HepG2 (cell line): ENCODE data around the gene RGS14. TPM values are rescaled to one million over a fixed set of nuclear protein-coding genes. Genes with fewer than 3 reads are reported as not detected.

Experiments
- DMAP1 ChIP-seq: IDR thresholded peaks from 2 replicates; pipeline ENCODE4 v1.6.1; 2016
- HDAC6 ChIP-seq: fragments of 200-600 bp; sonication (generic); IDR thresholded peaks from 2 replicates; pipeline ENCODE4 v1.7.0; 2017; ENCODE audit warnings: mild to moderate bottlenecking, antibody characterized with exemption, low read length, low read depth
- HMGA1 ChIP-seq: sonication (generic); formaldehyde crosslinking; conservative IDR thresholded peaks from 2 replicates; pipeline ENCODE4 v1.4.0; 2020; ENCODE audit warnings: missing genetic modification reagents
- MAZ ChIP-seq, 2 experiments: sonication (generic) in 1 of 2; formaldehyde crosslinking in 1 of 2; IDR thresholded peaks; 2 replicates each; pipeline versions ENCODE4 v1.5.0 to v1.6.1; 2012 to 2020; ENCODE audit warnings: low read depth in 2 of 2, mild to moderate bottlenecking in 2 of 2, borderline replicate concordance in 1 of 2, improper control_type of control experiment in 1 of 2, low read length in 1 of 2, missing genetic modification reagents in 1 of 2, moderate library complexity in 1 of 2
- MED8 ChIP-seq: sonication (generic); formaldehyde crosslinking; IDR thresholded peaks from 2 replicates; pipeline ENCODE4 v1.8.1; 2023; ENCODE audit warnings: mild to moderate bottlenecking, missing genetic modification reagents; ENCODE audit not compliant: insufficient replicate concordance
- NCOA5 ChIP-seq: sonication (generic); formaldehyde crosslinking; IDR thresholded peaks from 2 replicates; pipeline ENCODE4 v1.4.0; 2020; ENCODE audit warnings: missing genetic modification reagents
- NCOR1 ChIP-seq: fragments of 200-600 bp; sonication (generic); IDR thresholded peaks from 2 replicates; pipeline ENCODE4 v1.7.0; 2017; ENCODE audit warnings: antibody characterized with exemption, low read length, borderline replicate concordance
- NFE2L2 ChIP-seq: fragments of 150-350 bp; IDR thresholded peaks from 2 replicates; pipeline ENCODE4 v1.6.1; 2014; ENCODE audit warnings: low read length
- NPAS2 ChIP-seq: sonication (generic); formaldehyde crosslinking; IDR thresholded peaks from 2 replicates; pipeline ENCODE4 v1.8.0; 2022; ENCODE audit warnings: mild to moderate bottlenecking, missing genetic modification reagents, borderline replicate concordance
- PHF21A ChIP-seq: sonication (generic); formaldehyde crosslinking; IDR thresholded peaks from 2 replicates; pipeline ENCODE4 v1.5.0; 2020; ENCODE audit warnings: mild to moderate bottlenecking, missing genetic modification reagents
- POGZ ChIP-seq: sonication (generic); formaldehyde crosslinking; IDR thresholded peaks from 2 replicates; pipeline ENCODE4 v1.4.0; 2020; ENCODE audit warnings: mild to moderate bottlenecking, missing genetic modification reagents
- RFX5 ChIP-seq: IDR thresholded peaks from 2 replicates; pipeline ENCODE4 v1.6.1; 2011; ENCODE audit warnings: low read depth, low read length, improper control_type of control experiment
- RFXANK ChIP-seq: IDR thresholded peaks from 2 replicates; pipeline ENCODE4 v1.6.1; 2016
- ZBTB3 ChIP-seq: sonication (generic); formaldehyde crosslinking; IDR thresholded peaks from 2 replicates; pipeline ENCODE4 v1.4.0; 2020; ENCODE audit warnings: low read depth, mild to moderate bottlenecking, moderate library complexity, missing genetic modification reagents, borderline replicate concordance
- ZC3H13 ChIP-seq: sonication (generic); formaldehyde crosslinking; IDR thresholded peaks from 2 replicates; pipeline ENCODE4 v1.8.1; 2023; ENCODE audit warnings: mild to moderate bottlenecking, missing genetic modification reagents, moderate library complexity
- ZNF180 ChIP-seq: sonication (generic); formaldehyde crosslinking; IDR thresholded peaks from 2 replicates; pipeline ENCODE4 v1.4.0; 2020; ENCODE audit warnings: low read depth, missing genetic modification reagents, borderline replicate concordance
- ZNF30 ChIP-seq: sonication (generic); formaldehyde crosslinking; IDR thresholded peaks from 2 replicates; pipeline ENCODE4 v1.5.0; 2020; ENCODE audit warnings: mild to moderate bottlenecking, missing genetic modification reagents
- ZNF337 ChIP-seq: sonication (generic); formaldehyde crosslinking; IDR thresholded peaks from 2 replicates; pipeline ENCODE4 v1.5.1; 2020; ENCODE audit warnings: missing genetic modification reagents, low read depth, mild to moderate bottlenecking, borderline replicate concordance
- ZNF383 ChIP-seq: sonication (generic); formaldehyde crosslinking; IDR thresholded peaks from 2 replicates; pipeline ENCODE4 v1.4.0; 2020; ENCODE audit warnings: missing genetic modification reagents, mild to moderate bottlenecking, borderline replicate concordance
- ZNF460 ChIP-seq: sonication (generic); formaldehyde crosslinking; IDR thresholded peaks from 2 replicates; pipeline ENCODE4 v1.5.1; 2020; ENCODE audit warnings: missing genetic modification reagents, mild to moderate bottlenecking, borderline replicate concordance
- ZNF496 ChIP-seq: sonication (generic); formaldehyde crosslinking; IDR thresholded peaks from 2 replicates; pipeline ENCODE4 v1.8.1; 2023; ENCODE audit warnings: mild to moderate bottlenecking, moderate library complexity, missing genetic modification reagents; ENCODE audit not compliant: insufficient replicate concordance
- polyA plus RNA-seq, 8 experiments: library from polyadenylated mRNA; depleted of rRNA in 3 of 8; stranded (reverse) in 7 of 8; unstranded in 1 of 8; fragments of >200 nt; fragmentation: Illumina TruSeq in 4 of 8; extraction: Trizol in 4 of 8; gene quantifications; 2 replicates each; pipeline versions ENCODE4 v1.2.1 to v1.2.3, GENCODE V29; 2011 to 2016; ENCODE audit warnings: low read depth in 4 of 8, missing spikeins in 1 of 8, mixed read lengths in 1 of 8; ENCODE audit not compliant: insufficient read depth in 1 of 8
- total RNA-seq, 5 experiments: library from RNA; depleted of rRNA; stranded (reverse); fragments of >200 nt; fragmentation: Illumina TruSeq; extraction: Trizol; gene quantifications; 2 replicates each; pipeline ENCODE4 v1.2.3, GENCODE V29; 2016; ENCODE audit warnings: low read depth in 1 of 5
- TF ChIP-seq, protein P1 (sequence below): IDR thresholded peaks from 2 replicates; pipeline ENCODE4 v1.6.1; 2016; ENCODE audit warnings: low read depth, control low read depth
- TF ChIP-seq, protein P2 (sequence below): sonication (generic); formaldehyde crosslinking; IDR thresholded peaks from 2 replicates; pipeline ENCODE4 v1.4.0; 2020; ENCODE audit warnings: missing genetic modification reagents
- TF ChIP-seq, protein P3 (sequence below): sonication (generic); formaldehyde crosslinking; IDR thresholded peaks from 2 replicates; pipeline ENCODE4 v1.5.0; 2020; ENCODE audit warnings: missing genetic modification reagents, mild to moderate bottlenecking, borderline replicate concordance
- TF ChIP-seq, protein P4 (sequence below): sonication (generic); formaldehyde crosslinking; IDR thresholded peaks from 2 replicates; pipeline ENCODE4 v1.5.1; 2020; ENCODE audit warnings: mild to moderate bottlenecking, moderate library complexity, missing genetic modification reagents

RGS14 gene
- total and polyA plus RNA-seq, 2 of the 13 experiments (the other 11 are each of a cell fraction or from before 2014, with no cell fraction given) = 11.1 to 17.2 TPM

DNA sequence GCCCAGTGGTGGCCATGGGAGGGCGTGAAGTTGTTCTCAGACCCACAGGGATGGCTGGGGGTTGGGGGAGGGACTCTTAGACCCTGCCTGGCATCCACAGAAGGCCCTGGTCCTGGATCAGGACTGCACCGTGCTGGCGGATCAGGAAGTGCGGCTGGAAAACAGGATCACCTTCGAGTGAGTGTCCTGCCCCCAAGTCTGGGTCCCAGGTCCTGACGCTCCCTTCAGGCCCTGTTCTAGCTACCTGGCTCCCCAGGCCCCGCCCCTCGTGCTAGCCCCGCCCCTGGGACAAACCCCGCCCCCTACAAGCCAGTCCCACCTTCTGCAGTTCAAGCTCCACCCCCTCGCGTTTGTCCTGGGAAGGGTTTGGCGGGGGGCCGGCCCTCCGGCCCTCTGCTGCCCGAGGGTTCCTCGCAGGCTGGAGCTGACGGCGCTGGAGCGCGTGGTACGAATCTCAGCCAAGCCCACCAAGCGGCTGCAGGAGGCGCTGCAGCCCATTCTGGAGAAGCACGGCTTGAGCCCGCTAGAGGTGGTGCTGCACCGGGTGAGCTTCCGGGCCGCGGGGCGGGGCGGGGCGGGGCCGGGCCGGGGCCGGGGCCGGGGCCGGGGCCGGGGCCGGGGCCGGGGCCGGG lies 12.9 kb downstream of the RGS14 start (continued):
- TF ChIP-seq, protein P1, sequence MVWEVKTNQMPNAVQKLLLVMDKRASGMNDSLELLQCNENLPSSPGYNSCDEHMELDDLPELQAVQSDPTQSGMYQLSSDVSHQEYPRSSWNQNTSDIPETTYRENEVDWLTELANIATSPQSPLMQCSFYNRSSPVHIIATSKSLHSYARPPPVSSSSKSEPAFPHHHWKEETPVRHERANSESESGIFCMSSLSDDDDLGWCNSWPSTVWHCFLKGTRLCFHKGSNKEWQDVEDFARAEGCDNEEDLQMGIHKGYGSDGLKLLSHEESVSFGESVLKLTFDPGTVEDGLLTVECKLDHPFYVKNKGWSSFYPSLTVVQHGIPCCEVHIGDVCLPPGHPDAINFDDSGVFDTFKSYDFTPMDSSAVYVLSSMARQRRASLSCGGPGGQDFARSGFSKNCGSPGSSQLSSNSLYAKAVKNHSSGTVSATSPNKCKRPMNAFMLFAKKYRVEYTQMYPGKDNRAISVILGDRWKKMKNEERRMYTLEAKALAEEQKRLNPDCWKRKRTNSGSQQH = peak; percentile 43; the same call in 1 of the 2 replicates
- peak; percentile 77; the same call in 1 of the 2 replicates for TF ChIP-seq MAZ (IDR thresholded peaks at IDR 0.05; ENCODE audit: borderline replicate concordance, low read depth, low read length)
- no peak; the same call in 1 of the 2 replicates for TF ChIP-seq MAZ (CRISPR knock-in tag; IDR thresholded peaks at IDR 0.05; ENCODE audit: low read depth)
- 0 out of 2 replicates have a peak, but pooled peaks have one; percentile 34 for TF ChIP-seq ZC3H13 (CRISPR knock-in tag)
- no peak for TF ChIP-seq NCOA5 (CRISPR knock-in tag)
- TF ChIP-seq, protein P2, sequence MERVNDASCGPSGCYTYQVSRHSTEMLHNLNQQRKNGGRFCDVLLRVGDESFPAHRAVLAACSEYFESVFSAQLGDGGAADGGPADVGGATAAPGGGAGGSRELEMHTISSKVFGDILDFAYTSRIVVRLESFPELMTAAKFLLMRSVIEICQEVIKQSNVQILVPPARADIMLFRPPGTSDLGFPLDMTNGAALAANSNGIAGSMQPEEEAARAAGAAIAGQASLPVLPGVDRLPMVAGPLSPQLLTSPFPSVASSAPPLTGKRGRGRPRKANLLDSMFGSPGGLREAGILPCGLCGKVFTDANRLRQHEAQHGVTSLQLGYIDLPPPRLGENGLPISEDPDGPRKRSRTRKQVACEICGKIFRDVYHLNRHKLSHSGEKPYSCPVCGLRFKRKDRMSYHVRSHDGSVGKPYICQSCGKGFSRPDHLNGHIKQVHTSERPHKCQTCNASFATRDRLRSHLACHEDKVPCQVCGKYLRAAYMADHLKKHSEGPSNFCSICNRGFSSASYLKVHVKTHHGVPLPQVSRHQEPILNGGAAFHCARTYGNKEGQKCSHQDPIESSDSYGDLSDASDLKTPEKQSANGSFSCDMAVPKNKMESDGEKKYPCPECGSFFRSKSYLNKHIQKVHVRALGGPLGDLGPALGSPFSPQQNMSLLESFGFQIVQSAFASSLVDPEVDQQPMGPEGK = peak; percentile 53; the same call in 1 of the 2 replicates
- TF ChIP-seq, protein P3, sequence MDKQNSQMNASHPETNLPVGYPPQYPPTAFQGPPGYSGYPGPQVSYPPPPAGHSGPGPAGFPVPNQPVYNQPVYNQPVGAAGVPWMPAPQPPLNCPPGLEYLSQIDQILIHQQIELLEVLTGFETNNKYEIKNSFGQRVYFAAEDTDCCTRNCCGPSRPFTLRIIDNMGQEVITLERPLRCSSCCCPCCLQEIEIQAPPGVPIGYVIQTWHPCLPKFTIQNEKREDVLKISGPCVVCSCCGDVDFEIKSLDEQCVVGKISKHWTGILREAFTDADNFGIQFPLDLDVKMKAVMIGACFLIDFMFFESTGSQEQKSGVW (CRISPR knock-in tag) = no peak
- TF ChIP-seq MED8 = no peak
- TF ChIP-seq HDAC6 = no peak
- TF ChIP-seq ZNF30 = no peak
- TF ChIP-seq ZNF383 (CRISPR knock-in tag) = no peak
- TF ChIP-seq POGZ (CRISPR knock-in tag) = no peak
- no peak for TF ChIP-seq ZNF496 (CRISPR knock-in tag)
- TF ChIP-seq RFX5 = no peak
- TF ChIP-seq, protein P4, sequence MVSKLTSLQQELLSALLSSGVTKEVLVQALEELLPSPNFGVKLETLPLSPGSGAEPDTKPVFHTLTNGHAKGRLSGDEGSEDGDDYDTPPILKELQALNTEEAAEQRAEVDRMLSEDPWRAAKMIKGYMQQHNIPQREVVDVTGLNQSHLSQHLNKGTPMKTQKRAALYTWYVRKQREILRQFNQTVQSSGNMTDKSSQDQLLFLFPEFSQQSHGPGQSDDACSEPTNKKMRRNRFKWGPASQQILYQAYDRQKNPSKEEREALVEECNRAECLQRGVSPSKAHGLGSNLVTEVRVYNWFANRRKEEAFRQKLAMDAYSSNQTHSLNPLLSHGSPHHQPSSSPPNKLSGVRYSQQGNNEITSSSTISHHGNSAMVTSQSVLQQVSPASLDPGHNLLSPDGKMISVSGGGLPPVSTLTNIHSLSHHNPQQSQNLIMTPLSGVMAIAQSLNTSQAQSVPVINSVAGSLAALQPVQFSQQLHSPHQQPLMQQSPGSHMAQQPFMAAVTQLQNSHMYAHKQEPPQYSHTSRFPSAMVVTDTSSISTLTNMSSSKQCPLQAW = peak; percentile 86
- TF ChIP-seq DMAP1 (CRISPR knock-in tag) = peak; percentile 71; the same call in 1 of the 2 replicates
- no peak for TF ChIP-seq PHF21A (CRISPR knock-in tag)
- no peak for TF ChIP-seq RFXANK (CRISPR knock-in tag)
- TF ChIP-seq NCOR1 = no peak
- no peak for TF ChIP-seq HMGA1 (CRISPR knock-in tag)
- no peak for TF ChIP-seq ZNF337 (CRISPR knock-in tag)
- TF ChIP-seq NPAS2 (CRISPR knock-in tag) = no peak
- TF ChIP-seq ZNF460 = no peak
- no peak for TF ChIP-seq NFE2L2
- TF ChIP-seq ZBTB3 (CRISPR knock-in tag) = no peak
- TF ChIP-seq ZNF180 (CRISPR knock-in tag) = no peak
